GM21360 (cell line): ENCODE measurements around the gene MACROD2.

Experiments used
- ATAC-seq: cut with Tn5 transposase; IDR thresholded peaks from one replicate; pipeline ENCODE4 v1.9.1; 2021; ENCODE audit warnings: mild to moderate bottlenecking, moderate library complexity; ENCODE audit not compliant: unreplicated experiment

The MACROD2 gene

DNA sequence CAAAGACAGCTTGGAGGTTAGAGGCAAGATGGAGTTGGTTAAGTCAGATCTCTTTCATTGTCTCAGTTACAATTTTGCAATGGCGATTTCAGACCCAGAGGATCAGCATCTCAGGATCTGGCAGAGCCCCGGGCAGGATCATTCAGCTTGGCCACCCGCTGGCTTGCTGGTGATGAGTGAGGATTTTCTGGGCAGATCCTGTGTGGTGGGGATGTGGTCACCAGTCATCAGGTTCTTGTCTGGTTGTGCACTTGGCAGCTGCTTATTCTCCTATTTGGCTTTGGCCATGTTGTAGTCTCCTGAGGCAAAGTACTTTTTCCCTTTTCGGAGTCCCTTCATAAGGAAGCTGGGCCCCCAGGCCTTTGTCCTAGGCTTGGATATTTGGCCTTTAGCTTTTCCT lies 1624.0 kb downstream of the MACROD2 start:
- ATAC-seq, result no peak

DNA sequence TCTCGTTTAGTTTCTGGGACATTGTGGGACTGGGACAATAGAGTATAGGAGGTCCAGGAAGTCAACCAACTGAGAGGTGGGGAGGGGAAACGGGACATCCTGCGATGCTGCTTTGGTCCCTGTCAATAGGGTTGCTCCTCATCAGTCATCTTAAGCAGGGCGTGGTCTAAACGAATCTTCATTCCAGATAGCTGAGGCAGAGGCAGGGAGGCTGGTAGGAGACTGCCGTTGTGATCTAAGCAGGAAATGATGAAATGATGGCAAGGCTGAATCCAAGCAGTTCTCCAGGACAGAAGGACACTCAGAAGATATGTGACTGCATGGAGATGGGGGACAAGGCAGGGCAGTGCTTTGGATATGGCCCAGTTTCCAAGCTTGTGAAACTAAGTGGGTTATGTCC lies 1624.5 kb downstream of the MACROD2 start:
- no peak for ATAC-seq

DNA sequence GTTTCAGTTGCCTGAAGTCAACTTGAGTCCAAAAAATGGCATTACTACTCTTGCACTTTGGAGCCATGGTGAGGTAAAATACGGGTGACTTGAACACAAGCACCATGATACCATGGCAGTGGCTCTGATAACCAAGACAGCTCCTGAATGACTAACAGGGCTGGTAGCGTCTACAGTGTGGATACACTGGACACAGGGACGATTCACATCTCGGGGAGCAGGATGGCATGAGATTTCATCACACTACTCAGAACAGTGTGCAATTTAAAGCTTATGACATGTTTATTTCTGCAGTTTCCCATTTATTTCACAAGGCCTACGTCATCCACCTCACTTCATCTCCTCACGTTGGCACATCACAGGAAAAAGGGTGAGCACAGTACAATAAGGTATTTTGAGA lies 1627.1 kb downstream of the MACROD2 start:
- ATAC-seq, result no peak

DNA sequence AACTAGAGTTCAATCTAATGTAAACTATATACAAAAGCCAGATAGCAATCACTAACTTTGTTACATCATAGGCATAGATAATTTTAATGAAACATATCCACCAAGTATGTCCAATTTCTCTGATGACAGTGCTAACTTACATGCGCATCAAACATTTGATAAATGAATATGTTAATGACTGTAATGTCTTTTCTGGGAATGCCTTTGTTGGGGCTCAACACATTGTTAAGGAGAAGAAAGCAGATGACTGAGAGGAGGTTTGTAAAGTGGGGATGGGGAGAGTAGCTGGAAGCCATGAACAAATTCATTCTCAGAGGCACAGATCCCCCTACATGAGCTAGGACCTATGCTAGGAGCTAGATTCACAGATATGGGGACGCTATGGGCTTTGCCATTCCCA lies 1627.9 kb downstream of the MACROD2 start:
- no peak for ATAC-seq

DNA sequence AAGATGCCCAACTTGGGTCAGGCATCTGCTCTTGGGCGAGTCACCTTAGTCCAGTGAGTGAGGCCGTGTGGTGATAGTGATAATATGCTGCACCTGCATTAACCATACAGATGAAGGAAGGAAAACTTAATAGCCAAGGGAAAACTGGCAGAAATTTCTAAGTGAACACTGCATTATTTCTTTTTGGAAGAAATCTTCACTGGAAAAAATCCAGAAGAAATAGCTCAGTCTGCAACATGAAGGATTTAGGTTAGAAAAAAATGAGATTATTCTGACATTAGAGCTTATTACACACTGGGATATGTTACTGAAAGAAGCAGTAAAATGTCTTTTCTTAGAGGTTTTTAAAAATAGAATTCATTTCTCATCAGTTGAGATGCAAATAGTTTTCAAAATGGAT lies 1630.7 kb downstream of the MACROD2 start:
- no peak for ATAC-seq

DNA sequence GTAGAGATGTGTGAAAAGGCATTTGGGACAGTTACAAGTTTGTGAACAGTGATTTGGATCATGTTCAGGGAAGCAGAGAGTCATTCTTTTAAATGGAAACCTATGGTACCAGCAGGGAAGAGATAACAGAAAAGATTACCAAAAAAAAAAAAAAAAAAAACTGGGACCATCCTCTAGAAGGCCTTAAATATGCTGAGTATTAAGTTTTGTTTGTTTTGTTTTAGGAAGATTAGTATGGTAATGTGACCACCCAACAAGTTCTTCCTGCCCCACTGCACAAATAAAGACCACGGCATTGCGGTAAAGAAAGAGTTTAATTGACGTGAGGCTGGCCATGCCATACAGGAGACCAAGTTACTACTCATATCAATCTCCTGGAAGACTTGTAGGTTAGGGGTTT lies 1631.8 kb downstream of the MACROD2 start:
- ATAC-seq, result no peak

DNA sequence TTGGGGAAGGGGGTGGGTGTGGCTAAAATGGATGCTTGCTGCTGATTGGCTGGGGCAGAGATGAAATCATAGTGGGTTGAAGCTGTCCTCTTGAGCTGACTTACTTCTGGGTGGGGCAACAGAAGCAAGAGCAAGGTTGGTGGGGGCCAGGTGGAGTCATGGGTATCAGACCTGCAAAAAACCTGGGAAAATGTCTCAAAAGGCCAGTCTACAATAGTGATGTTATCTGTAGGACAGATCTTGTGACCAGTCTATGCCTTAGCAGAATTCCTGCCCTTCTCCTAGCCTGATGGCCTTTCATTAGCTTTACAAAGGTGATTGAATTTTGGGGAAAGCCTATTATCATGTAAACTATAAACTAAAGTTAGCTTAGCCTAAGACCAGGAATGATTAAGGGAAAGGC lies 1632.2 kb downstream of the MACROD2 start:
- no peak for ATAC-seq

DNA sequence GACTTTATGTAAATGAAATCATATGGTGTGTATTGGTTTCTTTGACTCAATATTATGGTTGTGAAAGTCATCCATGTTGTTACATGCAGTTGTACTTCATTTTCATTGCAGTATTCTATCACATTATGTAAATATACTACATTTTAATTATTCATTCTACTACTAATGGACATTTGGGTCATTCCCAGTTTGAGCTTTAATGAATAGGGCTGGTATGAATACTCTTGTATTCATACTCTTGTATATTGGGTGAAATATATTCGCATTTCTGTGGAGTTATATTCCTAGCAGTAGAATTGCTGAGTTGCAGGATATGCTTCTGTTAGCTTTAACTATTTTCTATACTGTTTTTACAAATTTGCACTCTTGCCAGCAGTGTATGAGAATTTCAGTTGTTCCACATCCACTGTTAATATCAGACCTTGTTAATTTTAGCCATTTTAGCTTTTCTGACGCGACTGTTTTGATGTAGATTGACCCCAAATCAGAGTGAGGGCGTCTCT lies 1633.6 kb downstream of the MACROD2 start:
- no peak for ATAC-seq

DNA sequence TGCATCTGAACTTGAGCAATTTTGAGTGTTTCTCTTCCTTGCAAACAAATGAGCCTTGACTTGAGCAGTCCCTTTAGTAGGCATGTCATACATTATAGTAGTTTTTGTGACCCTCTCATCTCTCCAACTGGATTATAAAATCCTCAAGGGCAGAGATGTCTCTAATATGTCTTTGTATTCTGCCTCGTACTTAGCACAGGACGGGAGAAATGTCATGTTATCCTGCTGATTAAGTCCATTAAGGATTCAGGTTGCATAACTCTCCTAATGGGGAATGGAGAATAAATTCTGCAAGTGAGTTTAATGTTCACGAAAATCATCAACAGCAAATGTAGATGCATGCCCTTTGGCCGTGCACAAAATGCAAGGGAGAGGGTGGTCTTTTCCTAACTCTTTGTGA lies 1635.0 kb downstream of the MACROD2 start:
- ATAC-seq, result no peak

DNA sequence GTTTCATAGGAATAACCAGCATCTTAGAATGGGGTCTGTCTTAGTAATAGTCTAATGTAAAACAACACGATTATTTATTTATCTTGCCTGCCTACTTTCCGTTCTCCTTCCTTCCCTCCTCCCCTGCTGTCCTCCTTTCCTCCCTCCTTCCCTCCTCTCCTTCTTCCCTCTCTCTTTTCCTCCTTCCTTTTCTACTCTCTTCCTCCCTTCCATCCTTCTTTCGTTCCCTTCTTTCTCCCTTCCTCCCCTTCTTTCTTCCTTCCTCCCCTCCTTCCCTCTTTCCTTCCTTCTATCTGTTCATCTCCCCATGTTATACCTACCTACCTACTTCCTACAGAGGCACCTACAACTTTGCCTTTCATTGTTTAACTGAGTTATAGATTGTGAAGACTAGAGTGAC lies 1637.4 kb downstream of the MACROD2 start:
- ATAC-seq, result no peak

DNA sequence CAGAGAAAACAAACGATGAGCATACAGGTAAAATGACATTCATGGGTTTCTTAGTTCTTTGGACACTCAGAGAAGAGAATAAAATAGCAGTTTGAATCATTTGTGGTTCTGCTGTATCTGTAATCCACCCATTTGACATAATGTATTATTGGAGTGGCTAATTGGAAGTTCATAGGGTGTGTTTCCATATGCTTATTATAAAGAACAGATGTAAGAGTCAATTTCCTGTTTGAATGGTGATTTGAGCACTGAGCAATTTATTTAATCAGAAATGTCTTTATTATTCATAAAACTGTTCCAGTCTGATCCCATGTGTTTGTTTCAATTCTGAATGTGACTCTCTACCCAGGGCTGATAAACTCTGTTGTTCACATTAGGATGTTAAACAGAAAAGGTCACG lies 1638.8 kb downstream of the MACROD2 start:
- no peak for ATAC-seq

DNA sequence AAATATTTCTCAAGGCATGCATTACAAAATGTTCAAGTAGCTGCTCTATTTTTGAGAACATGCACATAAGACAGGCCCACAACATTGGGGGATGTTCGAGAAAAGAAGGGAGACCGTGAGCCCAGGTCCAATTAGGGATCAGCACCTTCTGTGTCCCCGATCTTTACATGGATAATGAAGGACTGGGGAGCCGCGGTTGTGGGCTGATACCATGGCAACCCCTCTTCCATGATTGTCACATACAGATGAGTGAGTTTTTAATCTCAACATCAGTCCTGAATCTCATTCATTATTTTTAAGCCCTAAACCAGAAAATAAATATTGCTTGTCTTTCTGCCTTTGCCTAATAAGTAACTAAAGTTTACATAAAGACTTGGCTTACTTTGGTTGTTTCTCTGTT lies 1642.2 kb downstream of the MACROD2 start:
- ATAC-seq, result no peak

DNA sequence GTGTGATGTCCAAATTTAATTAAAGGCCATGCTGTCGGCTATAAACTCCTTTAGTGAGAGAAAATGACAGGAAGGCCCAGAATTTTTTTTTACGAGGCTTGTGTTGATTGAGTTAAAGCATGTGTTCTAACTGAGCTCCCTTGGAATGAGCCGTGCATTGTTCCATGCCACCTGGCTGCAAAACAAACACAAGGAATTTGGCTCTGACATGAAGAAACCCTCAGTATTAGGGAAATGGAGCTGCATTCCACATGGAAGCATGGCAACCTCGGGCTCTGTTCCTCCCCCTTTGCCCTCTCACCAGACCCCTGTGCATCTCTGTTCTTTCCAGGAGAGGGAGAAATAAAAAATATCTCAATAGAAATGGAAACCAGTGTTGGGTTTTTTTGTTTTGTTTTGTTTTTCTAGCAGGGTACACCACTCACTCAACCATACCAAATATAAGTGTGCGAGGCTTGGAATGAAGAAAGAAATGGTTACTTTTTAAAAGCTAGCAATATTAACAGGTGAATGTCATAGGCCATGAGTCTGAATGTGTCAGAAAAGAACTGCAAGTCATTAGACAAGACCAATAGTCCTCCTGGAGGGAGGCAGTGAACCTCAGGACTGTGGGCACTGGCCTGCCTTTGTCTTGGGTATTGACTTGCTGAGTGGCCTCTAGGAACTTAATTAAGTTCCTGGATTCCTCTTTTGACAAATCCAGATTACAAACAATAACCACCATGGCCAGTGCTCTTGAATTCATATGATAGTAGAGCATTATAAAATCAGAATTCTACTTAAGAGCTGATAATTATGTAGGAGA lies 1642.8 kb downstream of the MACROD2 start:
- ATAC-seq, result no peak

DNA sequence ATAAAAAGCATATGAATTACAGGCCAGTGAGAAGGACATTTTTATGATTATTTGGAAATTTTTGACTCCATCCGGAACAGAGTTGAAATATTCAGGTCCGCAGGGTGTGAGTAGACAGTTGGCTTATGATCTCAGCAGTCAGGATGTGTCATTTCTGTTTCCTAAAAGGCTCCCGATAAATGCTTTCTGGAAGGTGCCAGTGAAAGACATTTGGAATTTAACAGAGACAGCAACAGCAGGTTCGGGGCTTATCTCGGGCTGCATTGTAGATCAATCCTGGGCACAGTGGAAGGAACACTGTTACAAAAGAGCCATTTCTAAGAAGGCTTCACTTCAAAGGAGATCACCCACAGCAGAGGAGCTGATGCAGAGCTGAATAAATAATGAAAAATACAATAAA lies 1643.5 kb downstream of the MACROD2 start:
- no peak for ATAC-seq

DNA sequence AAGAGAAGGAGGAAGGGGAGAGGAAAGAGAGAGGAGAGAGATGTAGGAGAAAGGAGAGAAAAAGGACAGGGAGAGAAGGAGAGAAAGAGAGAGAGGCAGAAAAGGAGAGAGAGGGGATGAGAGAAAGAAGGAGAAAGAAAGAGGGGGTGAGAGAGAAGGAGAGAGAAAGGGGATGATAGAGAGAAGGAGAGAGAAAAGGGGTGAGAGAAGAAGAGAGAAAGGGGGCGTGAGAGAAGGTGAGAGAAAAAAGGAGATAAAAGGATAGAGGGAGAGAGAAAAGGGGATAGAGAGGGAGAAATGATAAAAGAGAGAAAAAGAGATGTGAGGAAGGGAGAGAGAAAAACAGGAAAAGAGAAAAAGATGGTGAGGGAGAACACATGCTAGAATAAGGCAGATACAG lies 1644.5 kb downstream of the MACROD2 start:
- ATAC-seq, result no peak

DNA sequence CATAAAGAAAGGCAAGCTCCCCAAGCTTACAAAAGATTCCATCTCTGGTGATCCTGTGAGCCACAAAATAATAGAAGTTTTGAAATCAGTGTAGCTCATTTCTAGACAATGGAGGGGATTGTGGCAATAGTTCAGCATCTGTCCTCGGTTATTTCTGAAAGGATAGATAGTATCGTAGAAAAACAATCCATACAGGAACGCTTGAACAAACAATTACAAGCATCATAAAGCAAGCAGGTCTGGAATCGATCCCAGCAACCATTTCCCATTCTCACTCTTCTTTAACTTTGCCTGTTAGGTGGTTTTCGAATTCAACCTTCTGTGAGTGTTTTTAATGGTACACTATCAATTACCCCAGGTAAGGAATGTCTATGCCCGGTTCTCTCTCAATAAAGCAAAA lies 1646.8 kb downstream of the MACROD2 start:
- ATAC-seq, result no peak

DNA sequence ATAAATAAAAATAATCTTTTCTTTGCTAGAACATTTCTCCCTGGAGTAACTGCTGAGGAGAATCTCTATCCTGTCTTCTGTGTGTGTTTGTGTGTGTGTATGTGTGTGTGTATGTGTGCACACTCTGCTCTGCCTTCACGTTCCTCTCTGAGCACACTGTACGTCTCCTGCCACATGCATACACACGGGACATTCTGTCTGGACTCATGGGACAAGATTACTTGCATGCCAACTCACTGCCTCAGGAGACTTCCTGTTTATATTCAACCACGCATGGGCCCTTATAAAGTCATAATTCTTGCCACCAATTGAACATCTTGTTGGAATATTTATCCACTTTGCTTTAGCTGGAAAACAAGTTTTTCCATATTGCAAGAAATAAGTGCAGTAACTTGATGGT lies 1647.4 kb downstream of the MACROD2 start:
- no peak for ATAC-seq

DNA sequence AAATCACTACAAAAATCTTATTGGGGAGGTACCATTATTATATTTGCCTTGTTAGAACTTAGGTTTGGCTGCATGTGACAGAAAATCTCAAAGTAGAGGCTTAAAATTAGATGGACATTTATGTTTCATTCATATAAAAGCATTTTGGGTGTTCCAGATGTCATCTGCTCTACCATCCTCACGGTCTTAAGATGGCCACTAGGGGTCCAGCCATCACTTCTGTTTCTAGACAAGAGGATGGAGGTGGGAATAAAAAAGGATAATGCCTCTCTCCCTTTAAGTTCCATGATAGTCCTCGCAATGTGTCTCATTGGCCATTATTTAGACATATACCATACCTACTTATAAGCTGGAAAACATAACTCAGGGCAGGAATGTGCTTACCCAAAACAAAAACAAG lies 1648.4 kb downstream of the MACROD2 start:
- ATAC-seq, result no peak

DNA sequence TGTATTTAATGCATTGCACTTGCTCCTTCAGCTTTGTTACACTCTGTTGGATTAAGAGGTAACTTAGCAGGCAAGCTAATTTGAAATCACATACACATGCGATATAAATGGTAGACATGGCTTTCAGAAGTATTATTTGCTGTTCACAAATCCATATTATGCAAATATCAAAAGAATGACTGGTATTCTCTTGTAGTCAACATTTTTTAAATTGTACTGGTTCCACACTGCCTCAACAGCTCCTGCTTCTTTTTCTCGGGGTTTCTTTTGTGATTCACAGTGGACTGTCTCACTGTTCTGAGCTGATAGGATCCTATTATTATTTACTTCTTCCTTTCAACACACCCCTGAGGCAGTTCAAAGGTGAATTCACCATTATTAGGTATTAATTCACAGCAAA lies 1650.5 kb downstream of the MACROD2 start:
- ATAC-seq, result no peak

DNA sequence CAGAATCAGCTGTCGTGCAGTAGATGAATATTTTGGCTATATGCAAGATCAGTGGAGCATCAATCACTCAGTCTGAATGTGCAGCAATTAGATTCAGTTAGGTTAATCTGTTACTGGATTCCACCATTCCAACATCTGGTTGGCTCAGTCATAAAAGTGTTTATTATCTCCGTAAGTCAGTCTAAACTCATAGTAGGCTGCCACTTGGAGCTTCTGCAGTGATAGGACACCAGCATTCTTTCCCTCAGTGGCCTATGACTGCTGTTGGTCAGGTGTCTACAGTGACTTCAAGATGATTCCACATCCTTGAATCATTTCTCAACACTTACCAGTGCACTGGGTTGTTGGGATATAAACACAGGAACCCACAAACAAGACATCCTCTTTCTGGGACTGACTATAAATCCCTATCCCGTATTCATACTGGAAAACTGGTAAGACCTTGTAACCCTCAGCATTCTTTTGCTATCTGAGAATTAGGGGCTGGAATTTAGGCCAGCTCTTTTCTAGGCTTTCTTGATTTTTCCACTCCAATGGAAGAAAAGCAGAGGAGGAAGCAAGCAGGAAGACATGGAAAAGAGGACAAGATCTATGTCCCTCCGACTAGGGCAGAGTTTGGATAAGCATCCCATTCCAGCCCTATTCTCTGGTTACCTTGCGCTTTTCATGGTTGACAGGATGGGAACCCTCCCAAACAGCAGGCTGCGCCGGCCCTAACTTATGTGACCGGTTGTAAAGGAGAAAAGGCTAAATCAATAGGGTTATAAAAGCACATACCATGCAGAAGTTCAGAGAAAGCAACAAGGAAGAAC lies 1658.3 kb downstream of the MACROD2 start:
- no peak for ATAC-seq

DNA sequence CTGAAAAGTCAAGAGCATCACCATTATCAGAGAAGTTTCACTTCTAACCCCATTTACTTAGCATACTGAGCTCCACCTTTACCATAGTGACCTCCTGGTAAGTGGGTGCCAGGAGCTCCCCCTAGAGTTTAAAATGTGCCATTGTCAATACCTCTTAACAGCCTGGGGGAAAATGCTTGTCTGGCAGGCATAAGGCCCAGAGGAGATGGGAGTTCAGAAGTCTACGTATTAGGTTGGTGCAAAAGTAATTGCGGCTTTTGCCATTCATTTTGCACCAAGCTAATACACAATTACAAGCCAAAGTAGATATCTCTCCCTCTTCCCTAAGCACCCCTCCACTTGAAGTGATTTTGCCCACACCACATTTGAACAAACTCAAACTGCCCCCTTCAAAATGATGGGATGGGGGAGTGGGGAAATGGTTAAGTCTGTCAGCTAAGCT lies 1658.9 kb downstream of the MACROD2 start:
- ATAC-seq, result peak; percentile 100

DNA sequence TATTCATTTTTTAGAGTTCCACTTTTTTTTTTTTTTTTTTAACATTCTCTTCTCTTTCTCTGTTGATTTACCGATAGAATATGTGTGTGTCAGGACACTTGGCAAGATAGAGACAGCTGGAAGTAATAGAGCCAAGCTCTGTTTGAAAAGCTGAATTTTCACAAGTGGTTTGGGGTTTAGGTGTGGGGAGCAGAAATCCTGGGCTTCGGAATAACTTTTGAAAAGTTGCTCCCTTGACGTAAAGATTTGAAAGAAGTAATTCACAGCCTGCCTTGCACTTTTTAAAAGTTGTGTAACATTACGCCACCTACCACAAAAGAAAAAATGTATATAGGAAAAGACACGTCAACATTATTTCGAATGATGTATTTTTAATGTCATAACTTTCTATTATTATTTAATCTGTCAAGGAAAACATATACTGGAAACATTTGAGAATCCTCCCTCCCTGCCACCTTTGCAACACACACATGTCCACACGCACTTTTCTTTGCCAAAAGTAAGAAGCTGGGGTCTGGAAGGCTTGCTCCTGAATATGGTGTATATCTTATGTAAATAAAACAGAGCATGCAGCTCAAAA lies 1660.1 kb downstream of the MACROD2 start:
- no peak for ATAC-seq
